ENCODE data around the gene UBQLNL.

- TF ChIP-seq CTCF (IDR thresholded peaks at IDR 0.05; ENCODE audit: borderline replicate concordance, extremely low read depth, low read length, poor library complexity, severe bottlenecking) (no peak), EZH2 (IDR thresholded peaks at IDR 0.05; ENCODE audit: borderline replicate concordance, low read depth, low read length, severe bottlenecking) (no peak)
Observed at GRCh38 chr11:5488798-5489399, 27.6 kb downstream of the UBQLNL start.
